Measurements from ENCODE around the gene INSRR. TPM values are rescaled to one million over a fixed set of nuclear protein-coding genes. Genes with fewer than 3 reads are reported as not detected.

The INSRR gene
- total and polyA plus RNA-seq, 9 of the 15 experiments (the other 6 are each of a cell fraction or from before 2014, with no cell fraction given): 0.03 to 0.18 (median 0.06) TPM; not detected in 3

- TF ChIP-seq KLF16 (IDR thresholded peaks at IDR 0.05) (peak; percentile 51; the same call in 1 of the 2 replicates), MIER1 (IDR thresholded peaks at IDR 0.05; ENCODE audit: low read depth) (no peak), EHMT2 (IDR thresholded peaks at IDR 0.05) (no peak), ASH1L (IDR thresholded peaks at IDR 0.05; ENCODE audit: borderline replicate concordance, low read depth, partially characterized antibody) (no peak), SMAD1 (IDR thresholded peaks at IDR 0.05; ENCODE audit: low read depth, low read length, partially characterized antibody) (no peak), USF1 (CRISPR knock-in tag; IDR thresholded peaks at IDR 0.05) (0 out of 2 replicates have a peak, but pooled peaks have one; percentile 2), DDX20 (tag; IDR thresholded peaks at IDR 0.05; ENCODE audit: low read depth) (no peak), SOX6 (IDR thresholded peaks at IDR 0.05) (no peak), ARID1B (IDR thresholded peaks at IDR 0.05) (no peak), ZNF121 (CRISPR knock-in tag; conservative IDR thresholded peaks at IDR 0.05) (no peak), SAFB (IDR thresholded peaks at IDR 0.05; ENCODE audit: borderline replicate concordance, low read depth, low read length) (no peak), ZNF778 (CRISPR knock-in tag; IDR thresholded peaks at IDR 0.05) (no peak), SMAD3 (CRISPR knock-in tag; conservative IDR thresholded peaks at IDR 0.05) (no peak), ZSCAN32 (CRISPR knock-in tag; IDR thresholded peaks at IDR 0.05) (no peak), ZFX (CRISPR knock-in tag; IDR thresholded peaks at IDR 0.05) (no peak), PTTG1 (tag; IDR thresholded peaks at IDR 0.05; ENCODE audit: low read depth) (no peak), ZNF431 (CRISPR knock-in tag; IDR thresholded peaks at IDR 0.05) (no peak), ZNF589 (CRISPR knock-in tag; IDR thresholded peaks at IDR 0.05; ENCODE audit: low read depth) (no peak), TARDBP (IDR thresholded peaks at IDR 0.05) (0 out of 2 replicates have a peak, but pooled peaks have one; percentile 40), ZNF146 (CRISPR knock-in tag; IDR thresholded peaks at IDR 0.05; ENCODE audit: unreplicated experiment) (no peak), ZNF274 (IDR thresholded peaks at IDR 0.05; ENCODE audit: borderline replicate concordance, low read depth, low read length) (no peak), SIN3B (IDR thresholded peaks at IDR 0.05; ENCODE audit: low read depth) (no peak), ZNF347 (CRISPR knock-in tag; IDR thresholded peaks at IDR 0.05; ENCODE audit: low read depth) (no peak), RB1 (IDR thresholded peaks at IDR 0.05; ENCODE audit: low read depth) (0 out of 2 replicates have a peak, but pooled peaks have one; percentile 46), SIX5 (IDR thresholded peaks at IDR 0.05; ENCODE audit: borderline replicate concordance in 1 of 2, insufficient read depth in 1 of 2, low read depth in 1 of 2, low read length in 2 of 2) (no peak)
- TF ChIP-seq, protein P1, sequence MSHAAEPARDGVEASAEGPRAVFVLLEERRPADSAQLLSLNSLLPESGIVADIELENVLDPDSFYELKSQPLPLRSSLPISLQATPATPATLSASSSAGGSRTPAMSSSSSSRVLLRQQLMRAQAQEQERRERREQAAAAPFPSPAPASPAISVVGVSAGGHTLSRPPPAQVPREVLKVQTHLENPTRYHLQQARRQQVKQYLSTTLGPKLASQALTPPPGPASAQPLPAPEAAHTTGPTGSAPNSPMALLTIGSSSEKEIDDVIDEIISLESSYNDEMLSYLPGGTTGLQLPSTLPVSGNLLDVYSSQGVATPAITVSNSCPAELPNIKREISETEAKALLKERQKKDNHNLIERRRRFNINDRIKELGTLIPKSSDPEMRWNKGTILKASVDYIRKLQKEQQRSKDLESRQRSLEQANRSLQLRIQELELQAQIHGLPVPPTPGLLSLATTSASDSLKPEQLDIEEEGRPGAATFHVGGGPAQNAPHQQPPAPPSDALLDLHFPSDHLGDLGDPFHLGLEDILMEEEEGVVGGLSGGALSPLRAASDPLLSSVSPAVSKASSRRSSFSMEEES (CRISPR knock-in tag; IDR thresholded peaks at IDR 0.05): no peak
- TF ChIP-seq, protein P2, sequence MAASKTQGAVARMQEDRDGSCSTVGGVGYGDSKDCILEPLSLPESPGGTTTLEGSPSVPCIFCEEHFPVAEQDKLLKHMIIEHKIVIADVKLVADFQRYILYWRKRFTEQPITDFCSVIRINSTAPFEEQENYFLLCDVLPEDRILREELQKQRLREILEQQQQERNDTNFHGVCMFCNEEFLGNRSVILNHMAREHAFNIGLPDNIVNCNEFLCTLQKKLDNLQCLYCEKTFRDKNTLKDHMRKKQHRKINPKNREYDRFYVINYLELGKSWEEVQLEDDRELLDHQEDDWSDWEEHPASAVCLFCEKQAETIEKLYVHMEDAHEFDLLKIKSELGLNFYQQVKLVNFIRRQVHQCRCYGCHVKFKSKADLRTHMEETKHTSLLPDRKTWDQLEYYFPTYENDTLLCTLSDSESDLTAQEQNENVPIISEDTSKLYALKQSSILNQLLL (CRISPR knock-in tag; IDR thresholded peaks at IDR 0.05; ENCODE audit: borderline replicate concordance): no peak
- TF ChIP-seq, protein P3, sequence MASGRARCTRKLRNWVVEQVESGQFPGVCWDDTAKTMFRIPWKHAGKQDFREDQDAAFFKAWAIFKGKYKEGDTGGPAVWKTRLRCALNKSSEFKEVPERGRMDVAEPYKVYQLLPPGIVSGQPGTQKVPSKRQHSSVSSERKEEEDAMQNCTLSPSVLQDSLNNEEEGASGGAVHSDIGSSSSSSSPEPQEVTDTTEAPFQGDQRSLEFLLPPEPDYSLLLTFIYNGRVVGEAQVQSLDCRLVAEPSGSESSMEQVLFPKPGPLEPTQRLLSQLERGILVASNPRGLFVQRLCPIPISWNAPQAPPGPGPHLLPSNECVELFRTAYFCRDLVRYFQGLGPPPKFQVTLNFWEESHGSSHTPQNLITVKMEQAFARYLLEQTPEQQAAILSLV (tag; IDR thresholded peaks at IDR 0.05): no peak
Observed at GRCh38 chr1:156838972-156839371, 19.9 kb downstream of the INSRR start (continued).

All from K562 (cell line).